GM19193 (cell line): ENCODE measurements around the gene CASR.

Experiments
- POLR2A ChIP-seq: IDR thresholded peaks from 4 replicates; pipeline ENCODE4 v1.6.1; 2011; ENCODE audit not compliant: insufficient read depth, insufficient read length; ENCODE audit errors: extremely low read depth

CASR gene

DNA sequence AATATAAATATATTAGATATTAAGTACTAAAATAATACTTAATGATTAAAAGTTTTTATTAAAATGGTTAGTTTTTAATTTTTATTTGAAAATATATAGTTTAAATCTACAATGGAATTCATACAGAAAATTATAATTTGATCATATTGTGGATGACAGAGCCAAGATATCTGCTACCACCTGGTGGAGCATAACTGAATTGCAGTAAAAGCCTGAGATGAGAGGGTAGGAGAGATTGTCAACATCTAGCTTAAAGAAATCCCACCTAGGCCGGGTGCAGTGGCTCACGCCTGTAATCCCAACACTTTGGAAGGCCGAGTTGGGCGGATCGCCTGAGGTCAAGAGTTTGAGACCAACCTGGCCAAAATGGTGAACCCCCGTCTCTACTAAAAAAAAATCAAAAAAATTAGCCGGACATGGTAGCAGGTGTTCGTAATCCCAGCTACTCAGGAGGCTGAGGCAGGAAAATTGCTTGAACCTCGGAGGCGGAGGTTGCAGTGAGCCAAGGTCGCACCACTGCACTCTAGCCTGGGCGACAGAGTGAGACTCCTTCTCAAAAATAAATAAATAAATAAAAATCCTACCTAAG is 116.5 kb downstream of the CASR start:
- TF ChIP-seq POLR2A = no peak

DNA sequence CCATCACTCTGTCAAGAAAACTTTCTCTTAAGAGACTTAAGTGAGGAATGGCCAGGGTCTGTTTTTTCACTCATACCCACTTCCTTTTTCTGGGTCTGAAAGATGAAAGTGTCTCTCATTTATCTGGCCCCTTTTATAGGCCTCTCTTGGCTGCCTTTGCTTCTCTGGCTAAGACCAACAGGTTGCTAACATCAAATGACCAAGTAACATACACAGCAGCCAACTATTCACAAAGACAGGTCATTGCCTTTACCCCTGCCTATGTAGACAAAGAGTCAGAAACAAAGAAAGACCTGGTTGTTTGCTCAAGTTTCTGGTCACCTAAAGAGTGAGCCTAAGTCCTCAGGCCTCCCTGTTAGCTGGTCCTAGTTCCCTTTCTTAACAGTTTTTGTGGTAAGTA is 117.6 kb downstream of the CASR start:
- TF ChIP-seq POLR2A = no peak

DNA sequence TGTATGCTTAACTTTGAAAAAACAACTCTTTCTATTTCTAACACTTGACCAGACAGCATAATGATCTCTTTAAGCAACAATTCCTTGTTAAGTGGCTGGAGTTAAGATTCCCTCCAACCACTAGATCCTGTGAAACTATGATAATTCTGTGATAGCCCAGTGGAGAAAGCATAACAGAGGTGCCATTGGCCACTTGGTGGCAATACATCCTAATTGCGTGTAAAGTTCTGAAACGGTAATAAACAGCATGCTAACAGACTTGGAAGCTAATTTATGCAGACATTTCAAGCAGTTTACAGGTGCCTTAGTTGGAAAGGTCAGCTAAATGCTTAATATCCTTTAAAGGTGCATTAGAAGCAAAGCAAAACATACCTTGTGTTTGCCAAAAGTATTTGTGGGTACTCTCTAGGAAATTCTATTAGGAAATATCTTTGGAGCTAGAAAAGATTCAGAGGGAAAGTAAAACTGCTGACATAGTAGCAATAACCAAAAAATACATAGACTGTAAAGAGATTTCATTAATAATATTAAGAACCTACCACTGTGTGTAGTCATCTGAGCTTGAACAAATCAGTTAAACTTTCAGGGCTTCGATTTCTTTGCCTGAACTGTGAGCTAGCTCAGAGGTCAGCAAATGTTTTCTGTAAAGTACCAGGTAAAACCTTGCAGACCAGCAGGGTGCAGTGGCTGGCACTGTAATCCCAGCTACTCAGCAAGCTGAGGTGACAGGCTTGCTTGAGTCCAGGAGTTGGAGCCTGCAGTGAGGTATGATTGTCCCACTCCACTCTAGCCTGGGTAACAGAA is 122.6 kb downstream of the CASR start:
- TF ChIP-seq POLR2A = no peak

DNA sequence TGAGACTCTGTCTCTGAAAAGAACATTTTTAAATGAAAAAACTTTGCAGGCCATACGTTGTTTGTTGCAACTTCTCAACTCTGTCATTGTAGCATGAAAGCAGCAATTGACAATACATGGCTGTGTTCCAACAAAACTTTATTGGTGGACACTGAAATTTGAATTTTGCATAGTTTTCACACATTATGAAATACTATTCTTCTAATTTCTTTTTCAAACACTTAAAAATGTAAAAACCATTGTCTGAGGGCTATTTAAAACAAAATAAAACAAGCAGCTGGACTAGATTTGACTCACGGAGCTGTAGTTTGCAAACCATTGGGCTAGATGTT is 123.1 kb downstream of the CASR start:
- TF ChIP-seq POLR2A = no peak

DNA sequence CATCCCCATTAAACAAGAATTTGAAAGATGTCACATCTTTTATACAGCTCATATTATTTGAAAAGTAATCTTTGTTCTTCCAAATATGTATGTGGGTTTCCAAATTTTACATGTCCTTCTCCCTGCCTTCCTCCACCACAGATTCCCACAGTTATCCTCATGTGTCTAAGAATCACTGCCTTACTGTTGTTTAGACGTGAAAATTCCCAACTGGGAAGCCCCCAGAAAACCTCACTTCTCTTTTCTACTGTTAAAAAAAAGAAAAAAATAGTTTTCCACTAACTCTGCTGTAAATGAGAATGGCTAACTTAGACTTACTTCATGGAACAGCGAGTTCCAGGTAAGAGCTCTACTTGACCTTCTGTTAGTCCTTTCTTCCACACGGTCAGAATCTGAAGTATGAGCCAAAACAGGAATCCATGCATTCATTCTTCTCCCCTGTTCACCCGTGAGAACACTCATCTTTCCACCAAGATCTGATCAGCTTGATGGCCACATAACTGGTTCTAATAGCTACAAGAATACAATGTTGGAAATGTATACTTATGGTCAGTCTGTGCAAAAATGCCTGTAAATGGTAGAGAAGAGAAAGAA is 123.7 kb downstream of the CASR start:
- no peak for TF ChIP-seq POLR2A

DNA sequence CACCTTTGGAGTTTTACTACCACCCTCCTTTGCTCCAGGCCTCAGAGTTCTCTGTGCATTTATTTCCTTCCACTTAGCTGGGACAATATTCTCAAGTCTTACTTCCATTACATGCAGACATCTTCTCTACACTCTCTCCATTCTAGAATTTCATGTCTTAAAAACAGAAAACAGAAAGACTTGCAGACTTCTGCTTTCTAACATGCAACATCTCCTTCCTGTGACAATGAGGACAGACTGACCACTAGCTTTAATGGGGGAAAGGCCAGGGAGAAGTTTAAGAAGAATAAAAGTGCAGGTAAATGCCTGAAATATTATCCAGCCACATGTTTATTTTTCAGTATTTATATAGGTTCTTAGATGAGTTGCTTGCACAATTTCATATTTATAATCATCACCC is 124.5 kb downstream of the CASR start:
- no peak for TF ChIP-seq POLR2A

DNA sequence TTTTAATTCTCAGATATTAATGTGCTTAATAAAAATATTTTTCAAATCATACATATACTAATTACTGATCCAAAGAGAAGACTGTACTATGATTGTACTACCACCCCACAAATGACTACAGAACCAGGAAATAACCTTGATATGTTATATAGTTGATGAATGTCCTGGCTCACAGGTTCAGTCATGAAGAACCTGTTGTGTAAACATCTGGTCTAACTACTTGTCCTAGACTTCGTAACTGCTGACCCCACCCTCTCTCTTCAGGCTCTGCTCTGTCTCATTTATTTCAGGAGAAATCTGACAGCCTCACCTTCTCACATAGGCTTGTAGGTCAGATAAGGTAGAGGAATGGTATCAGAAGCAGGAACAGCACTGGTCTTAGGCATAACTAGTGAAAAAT is 126.9 kb downstream of the CASR start:
- no peak for TF ChIP-seq POLR2A

DNA sequence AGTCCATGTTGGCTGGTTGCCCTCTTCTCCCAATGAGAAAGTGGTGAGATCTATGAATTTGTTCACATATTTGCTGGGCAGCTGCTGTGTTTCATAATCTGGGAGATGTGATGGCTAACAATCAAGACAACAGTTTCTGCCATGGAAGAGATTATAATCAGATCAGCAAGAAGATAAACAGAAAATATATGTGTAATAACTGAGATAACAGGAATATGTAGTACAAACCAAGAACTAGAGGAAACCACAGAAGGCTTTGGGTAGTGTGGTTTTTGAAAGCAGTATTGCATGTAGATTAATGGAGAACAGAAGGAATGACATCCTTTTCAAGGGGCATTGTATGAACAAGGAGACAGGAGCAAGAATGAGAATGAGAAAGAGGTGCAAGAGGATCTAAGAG is 129.4 kb downstream of the CASR start:
- TF ChIP-seq POLR2A = no peak

DNA sequence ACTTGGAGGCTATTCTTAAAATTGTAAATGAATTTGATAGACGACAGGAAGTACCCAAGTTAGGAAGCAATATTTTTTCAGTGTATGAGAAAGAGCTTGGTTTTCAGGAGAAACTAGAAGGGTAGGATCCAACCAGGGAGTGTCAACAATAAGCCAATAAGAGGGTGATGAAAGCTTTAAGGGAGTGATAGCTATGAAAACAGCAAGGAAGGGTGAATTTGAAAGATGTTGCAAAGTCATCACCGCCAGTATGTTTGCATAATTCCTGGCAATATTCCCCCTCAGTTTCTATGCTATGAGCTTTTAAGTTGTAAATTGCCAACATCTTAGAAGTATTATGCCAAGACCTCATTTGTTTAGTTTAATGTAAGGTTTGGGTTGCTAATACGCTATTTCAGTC is 129.8 kb downstream of the CASR start:
- TF ChIP-seq POLR2A = no peak

DNA sequence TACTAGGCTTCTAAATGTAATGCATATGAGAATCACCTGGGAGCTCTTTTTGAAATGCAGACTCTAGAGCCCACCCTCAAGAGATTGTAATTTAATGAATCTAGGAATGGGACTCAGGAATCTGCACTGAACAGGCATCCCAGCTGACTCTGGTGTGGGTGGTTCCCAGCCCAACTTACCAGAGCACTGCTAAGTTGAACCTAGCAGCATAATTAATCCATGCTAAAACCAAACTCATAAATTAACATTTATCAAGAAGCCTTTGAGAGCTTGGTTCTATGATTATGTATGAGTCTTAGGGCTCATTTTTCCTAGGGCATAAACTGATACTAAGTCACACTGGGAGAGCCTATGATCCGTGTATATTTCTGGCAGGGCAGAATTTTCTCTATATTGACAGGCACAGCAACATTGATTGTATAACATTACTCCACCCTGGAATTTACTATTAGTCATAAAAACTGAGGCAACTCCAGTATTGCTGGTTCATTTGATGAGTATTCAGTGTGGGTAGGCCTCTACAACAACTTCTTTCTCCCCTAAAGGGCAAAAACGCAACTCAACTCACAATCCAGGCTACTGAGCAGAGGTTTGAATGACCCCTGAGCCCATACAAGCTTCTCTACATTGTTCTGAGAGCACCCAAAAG is 130.9 kb downstream of the CASR start:
- no peak for TF ChIP-seq POLR2A

DNA sequence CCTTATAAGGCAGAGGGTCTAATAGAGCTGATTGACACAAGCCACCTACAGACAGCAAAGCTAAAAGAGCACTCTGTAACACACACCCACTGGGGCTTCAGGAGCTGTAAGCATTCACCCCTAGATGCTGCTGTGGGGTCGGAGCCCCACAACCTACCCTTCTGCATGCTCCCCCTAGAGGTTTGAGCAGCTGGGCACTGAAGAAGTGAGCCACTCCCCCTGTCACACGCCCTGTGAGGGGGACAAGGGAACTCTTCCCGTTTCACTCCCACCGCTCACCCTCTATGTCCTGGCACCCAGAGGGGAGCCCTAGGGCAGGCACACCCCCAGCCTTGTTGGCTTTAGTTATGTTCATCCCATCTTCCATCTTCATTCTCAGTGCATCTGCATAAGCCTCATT is 132.2 kb downstream of the CASR start:
- no peak for TF ChIP-seq POLR2A

DNA sequence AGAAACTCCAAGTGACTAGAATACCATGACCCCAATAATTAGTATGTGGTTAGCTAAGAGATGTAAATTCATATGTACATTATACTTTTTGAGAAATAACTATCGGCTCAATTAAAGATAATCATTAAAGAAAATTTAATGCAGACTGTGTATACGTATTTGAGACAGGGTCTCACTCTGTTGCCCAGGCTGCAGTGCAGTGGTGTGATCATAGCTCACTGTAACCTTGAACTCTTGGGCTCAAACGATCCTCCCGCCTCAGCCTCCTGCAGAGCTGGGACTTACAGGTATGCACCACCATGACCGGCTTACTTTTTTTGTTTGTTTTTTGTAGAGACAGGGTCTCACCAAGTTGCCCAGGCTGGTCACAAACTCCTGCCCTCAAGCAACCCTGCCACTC is 132.9 kb downstream of the CASR start:
- TF ChIP-seq POLR2A = no peak

DNA sequence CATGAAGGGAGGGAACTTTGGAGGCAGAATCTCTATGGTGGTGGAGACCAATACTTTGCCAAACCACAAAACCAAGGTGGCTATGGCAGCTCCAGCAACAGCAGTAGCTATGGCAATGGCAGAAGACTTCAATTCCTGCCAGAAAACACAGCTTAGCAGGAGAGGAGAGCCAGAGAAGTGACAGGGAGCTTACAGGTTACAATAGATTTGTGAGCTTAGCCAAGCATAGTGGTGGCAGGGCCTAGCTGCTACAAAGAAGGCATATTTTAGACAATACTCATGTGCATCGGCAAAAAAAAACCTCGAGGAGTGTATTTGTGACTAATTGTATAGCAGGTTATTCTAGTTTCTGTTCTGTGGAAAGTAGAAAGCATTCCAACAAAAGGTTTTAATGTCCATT is 135.2 kb downstream of the CASR start:
- no peak for TF ChIP-seq POLR2A

DNA sequence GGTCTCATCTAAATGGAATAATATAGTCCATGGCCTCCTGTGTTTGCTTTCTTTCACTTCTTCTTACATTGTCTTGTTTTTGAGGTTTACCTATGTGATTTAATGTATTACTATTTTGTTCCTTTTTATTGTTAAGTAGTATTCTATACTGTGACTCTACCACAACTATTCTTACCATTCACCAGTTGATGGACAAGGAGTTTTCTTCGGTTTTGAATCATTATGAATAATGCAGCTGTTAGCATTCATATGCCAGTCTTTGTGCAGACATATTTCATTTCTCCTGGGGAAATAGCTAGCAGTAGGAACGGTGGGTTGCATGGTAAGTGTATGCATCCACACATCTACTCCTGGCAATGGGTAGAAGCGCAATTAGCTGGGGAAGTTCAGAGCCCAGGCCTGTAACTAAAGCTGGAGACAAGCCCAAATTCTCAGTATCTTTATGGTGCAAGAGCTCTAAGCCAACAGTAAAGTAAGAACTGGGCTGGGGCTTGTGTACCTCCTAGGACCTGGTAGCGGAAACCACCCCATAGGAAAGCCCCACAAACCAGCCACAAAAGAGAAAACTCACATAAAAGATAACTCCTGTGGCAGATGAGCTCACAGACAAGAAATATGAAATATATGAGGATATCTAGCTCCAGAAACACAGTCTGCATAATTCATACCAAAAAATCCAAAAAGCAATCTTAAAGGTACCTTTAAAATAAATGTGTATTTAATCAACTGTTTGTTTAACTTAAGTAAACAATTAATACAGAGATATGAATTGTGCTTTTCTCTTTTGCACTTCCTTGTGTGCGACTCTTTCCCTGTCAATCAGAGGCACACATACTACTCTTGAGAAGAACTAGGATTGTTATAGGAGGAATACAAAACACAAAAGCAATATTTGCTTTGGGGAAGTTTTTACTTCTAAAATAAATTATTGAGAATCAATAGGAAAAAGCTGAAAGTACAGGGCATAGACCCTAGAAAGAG is 138.9 kb downstream of the CASR start:
- no peak for TF ChIP-seq POLR2A

DNA sequence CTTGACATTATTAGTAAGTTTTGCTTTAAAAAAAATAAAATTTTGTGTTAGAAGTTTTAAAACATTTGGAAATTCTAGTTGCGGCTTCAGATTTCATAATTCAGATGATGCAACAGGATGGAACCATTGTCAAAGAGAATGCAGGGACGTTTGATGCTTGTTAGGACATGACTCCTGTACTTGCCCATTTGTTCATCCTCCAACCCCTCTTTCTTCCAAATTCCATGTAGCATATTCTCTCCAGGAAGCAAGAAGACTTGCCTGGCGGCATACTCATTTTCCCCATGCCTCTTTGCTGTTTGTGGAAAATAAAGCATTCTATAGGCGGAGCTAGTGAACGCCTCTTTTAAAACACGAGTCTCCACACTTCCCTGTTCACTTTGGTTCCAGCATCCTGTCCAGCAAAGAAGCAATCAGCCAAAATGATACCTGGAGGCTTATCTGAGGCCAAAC is 141.4 kb downstream of the CASR start, which contains the start of gene CSTA:
CSTA (plus strand) TSS at position 378 of the 453 bp plus-strand sequence; CDS start at position 423, 45 bp downstream.
- TF ChIP-seq POLR2A = no peak
